A549 (cell line): ENCODE results near the gene SLC35A3.

ENCODE experiments used
- HMGXB4 ChIP-seq: fragments of 250-450 bp; sonication (Bioruptor Pico); IDR thresholded peaks from 2 replicates; pipeline ENCODE4 v1.5.0; 2021; ENCODE audit warnings: mild to moderate bottlenecking, moderate library complexity, borderline replicate concordance
- HOXB13 ChIP-seq: fragments of 250-450 bp; sonication (Bioruptor Pico); IDR thresholded peaks from 2 replicates; pipeline ENCODE4 v1.5.0; 2020; ENCODE audit warnings: low read depth, mild to moderate bottlenecking, moderate library complexity
- MYC ChIP-seq: IDR thresholded peaks from 2 replicates; pipeline ENCODE4 v1.6.1; 2012; ENCODE audit warnings: mild to moderate bottlenecking, inconsistent platforms, low read length, improper control_type of control experiment, borderline replicate concordance
- NR3C1 ChIP-seq: fragments of >200 bp; sonication (Bioruptor Twin); formaldehyde crosslinking; IDR thresholded peaks from 3 replicates; pipeline ENCODE4 v1.6.1; 2017
- POLR2A ChIP-seq: IDR thresholded peaks from 2 replicates; pipeline ENCODE4 v1.6.1; 2012; ENCODE audit warnings: mild to moderate bottlenecking, low read length
- TFCP2L1 ChIP-seq: fragments of 250-450 bp; sonication (Bioruptor Pico); IDR thresholded peaks from 2 replicates; pipeline ENCODE4 v1.5.0; 2021; ENCODE audit warnings: mild to moderate bottlenecking
- ZSCAN20 ChIP-seq: fragments of 250-450 bp; sonication (Bioruptor Pico); IDR thresholded peaks from 2 replicates; pipeline ENCODE4 v1.8.0; 2022; ENCODE audit warnings: mild to moderate bottlenecking, moderate library complexity
- TF ChIP-seq, protein P1 (sequence below): fragments of >200 bp; sonication (Bioruptor Twin); formaldehyde crosslinking; IDR thresholded peaks from 3 replicates; pipeline ENCODE4 v1.5.1; 2016

- TF ChIP-seq TFCP2L1 (CRISPR knock-in tag) (no peak), ZSCAN20 (CRISPR knock-in tag) (no peak), NR3C1 (no peak), MYC (no peak), HMGXB4 (CRISPR knock-in tag) (no peak), POLR2A (no peak), HOXB13 (CRISPR knock-in tag) (no peak)
- TF ChIP-seq, protein P1, sequence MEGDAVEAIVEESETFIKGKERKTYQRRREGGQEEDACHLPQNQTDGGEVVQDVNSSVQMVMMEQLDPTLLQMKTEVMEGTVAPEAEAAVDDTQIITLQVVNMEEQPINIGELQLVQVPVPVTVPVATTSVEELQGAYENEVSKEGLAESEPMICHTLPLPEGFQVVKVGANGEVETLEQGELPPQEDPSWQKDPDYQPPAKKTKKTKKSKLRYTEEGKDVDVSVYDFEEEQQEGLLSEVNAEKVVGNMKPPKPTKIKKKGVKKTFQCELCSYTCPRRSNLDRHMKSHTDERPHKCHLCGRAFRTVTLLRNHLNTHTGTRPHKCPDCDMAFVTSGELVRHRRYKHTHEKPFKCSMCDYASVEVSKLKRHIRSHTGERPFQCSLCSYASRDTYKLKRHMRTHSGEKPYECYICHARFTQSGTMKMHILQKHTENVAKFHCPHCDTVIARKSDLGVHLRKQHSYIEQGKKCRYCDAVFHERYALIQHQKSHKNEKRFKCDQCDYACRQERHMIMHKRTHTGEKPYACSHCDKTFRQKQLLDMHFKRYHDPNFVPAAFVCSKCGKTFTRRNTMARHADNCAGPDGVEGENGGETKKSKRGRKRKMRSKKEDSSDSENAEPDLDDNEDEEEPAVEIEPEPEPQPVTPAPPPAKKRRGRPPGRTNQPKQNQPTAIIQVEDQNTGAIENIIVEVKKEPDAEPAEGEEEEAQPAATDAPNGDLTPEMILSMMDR = no peak
Measured at GRCh38 chr1:100027212-100027611, 57.4 kb downstream of the SLC35A3 start.
